HG03280 (cell line): ENCODE data around the gene GPR152.

Source experiments
- ATAC-seq: cut with Tn5 transposase; IDR thresholded peaks from one replicate; pipeline ENCODE4 v1.9.1; 2021; ENCODE audit warnings: mild to moderate bottlenecking, moderate library complexity; ENCODE audit not compliant: unreplicated experiment

The GPR152 gene

GRCh38 chr11:67441731-67442351 is 10.7 kb downstream of the GPR152 start:
- ATAC-seq: no peak

GRCh38 chr11:67441098-67441563 is 11.4 kb downstream of the GPR152 start:
- no peak for ATAC-seq

GRCh38 chr11:67440229-67441097 is 12.1 kb downstream of the GPR152 start:
- ATAC-seq: no peak

- ATAC-seq: no peak
Measured at GRCh38 chr11:67439321-67440228, 13.0 kb downstream of the GPR152 start.

GRCh38 chr11:67438158-67438902 is 14.2 kb downstream of the GPR152 start:
- ATAC-seq: no peak

GRCh38 chr11:67437809-67438157 is 14.7 kb downstream of the GPR152 start:
- ATAC-seq: no peak

- ATAC-seq: no peak
Measured at GRCh38 chr11:67437082-67437808, 15.3 kb downstream of the GPR152 start, which contains the start of gene PTPRCAP. PTPRCAP (minus strand) TSS chr11:67437682; CDS start chr11:67437619, 63 bp downstream.

- no peak for ATAC-seq
Measured at GRCh38 chr11:67436459-67437081, 16.0 kb downstream of the GPR152 start.

- no peak for ATAC-seq
Measured at GRCh38 chr11:67435727-67436458, 16.6 kb downstream of the GPR152 start.

GRCh38 chr11:67435031-67435726 is 17.4 kb downstream of the GPR152 start:
- no peak for ATAC-seq

GRCh38 chr11:67434395-67434881 is 18.1 kb downstream of the GPR152 start:
- ATAC-seq: no peak

GRCh38 chr11:67433536-67434394 is 18.8 kb downstream of the GPR152 start:
- no peak for ATAC-seq

- no peak for ATAC-seq
Measured at GRCh38 chr11:67432655-67433349, 19.7 kb downstream of the GPR152 start.

GRCh38 chr11:67431346-67432249 is 20.9 kb downstream of the GPR152 start:
- ATAC-seq: no peak

- no peak for ATAC-seq
Measured at GRCh38 chr11:67429722-67430121, 22.8 kb downstream of the GPR152 start.
